A673 (cell line): ENCODE results near the gene GSTO2.

ENCODE experiments used
- EZH2 ChIP-seq: fragments of 200-600 bp; sonication (generic); IDR thresholded peaks from 2 replicates; pipeline ENCODE4 v1.6.1; 2017; ENCODE audit warnings: borderline replicate concordance, low read depth, mild to moderate bottlenecking, mixed read lengths, antibody characterized with exemption, low read length; ENCODE audit not compliant: poor library complexity, severe bottlenecking
- TF ChIP-seq, protein P1 (sequence below): fragments of 300-800, 200-600 bp; sonication (generic); conservative IDR thresholded peaks from 2 replicates; pipeline ENCODE4 v1.5.1; 2017; ENCODE audit warnings: low read depth, mild to moderate bottlenecking, antibody characterized with exemption, low read length, moderate library complexity, mixed read lengths

DNA sequence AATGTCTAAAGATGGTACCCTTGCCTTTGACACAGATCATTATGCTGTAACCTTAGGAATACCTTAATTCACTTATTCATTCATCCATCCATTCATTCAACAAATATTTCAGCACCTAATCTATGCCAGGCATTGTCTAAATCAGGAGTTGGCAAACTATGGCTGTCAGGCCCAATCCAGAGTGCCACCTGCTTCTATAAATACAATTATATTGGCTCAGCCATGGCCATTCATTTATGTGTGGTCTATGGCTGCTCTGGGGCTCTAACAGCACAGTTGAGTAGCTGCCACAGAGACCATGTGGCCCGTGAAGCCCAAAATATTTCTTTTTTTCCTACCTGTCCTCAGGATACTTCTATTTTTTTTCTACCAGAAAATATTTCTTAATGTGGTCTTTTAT is 75.2 kb downstream of the GSTO2 start:
- TF ChIP-seq, protein P1, sequence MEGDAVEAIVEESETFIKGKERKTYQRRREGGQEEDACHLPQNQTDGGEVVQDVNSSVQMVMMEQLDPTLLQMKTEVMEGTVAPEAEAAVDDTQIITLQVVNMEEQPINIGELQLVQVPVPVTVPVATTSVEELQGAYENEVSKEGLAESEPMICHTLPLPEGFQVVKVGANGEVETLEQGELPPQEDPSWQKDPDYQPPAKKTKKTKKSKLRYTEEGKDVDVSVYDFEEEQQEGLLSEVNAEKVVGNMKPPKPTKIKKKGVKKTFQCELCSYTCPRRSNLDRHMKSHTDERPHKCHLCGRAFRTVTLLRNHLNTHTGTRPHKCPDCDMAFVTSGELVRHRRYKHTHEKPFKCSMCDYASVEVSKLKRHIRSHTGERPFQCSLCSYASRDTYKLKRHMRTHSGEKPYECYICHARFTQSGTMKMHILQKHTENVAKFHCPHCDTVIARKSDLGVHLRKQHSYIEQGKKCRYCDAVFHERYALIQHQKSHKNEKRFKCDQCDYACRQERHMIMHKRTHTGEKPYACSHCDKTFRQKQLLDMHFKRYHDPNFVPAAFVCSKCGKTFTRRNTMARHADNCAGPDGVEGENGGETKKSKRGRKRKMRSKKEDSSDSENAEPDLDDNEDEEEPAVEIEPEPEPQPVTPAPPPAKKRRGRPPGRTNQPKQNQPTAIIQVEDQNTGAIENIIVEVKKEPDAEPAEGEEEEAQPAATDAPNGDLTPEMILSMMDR: no peak
- no peak for TF ChIP-seq EZH2
